K562 (cell line): ENCODE results near the gene HOGA1. TPM values are rescaled to one million over a fixed set of nuclear protein-coding genes. Genes with fewer than 3 reads are reported as not detected.

Source experiments
- ATAC-seq: fragments of 200-7000 bp; cut with Tn5 transposase; 3 replicates; pipeline ENCODE4 v1.9.1; 2020; ENCODE audit warnings: moderate library complexity
- BruUV-seq: library from RNA; stranded (reverse); fragments of 400-500 nt; replicated peaks from 2 replicates; lab custom pipeline; 2021; lab: Mats Ljungman, UMichigan
- CTCF ChIA-PET: fragments of 300-600 bp; formaldehyde crosslinking; extraction: SDS; loops from one replicate; lab custom pipeline; 2021; ENCODE audit warnings: low intra/inter-chr PET ratio; lab: Yijun Ruan, JAX
- POLR2A ChIA-PET: fragments of 300-600, 350-650 bp; sonication (Branson Sonifier 250); formaldehyde crosslinking; extraction: SDS; loops from one replicate; lab custom pipeline; 2021; ENCODE audit warnings: antibody characterized with exemption, inconsistent platforms; lab: Yijun Ruan, JAX
- DNase-seq, 4 experiments: peaks; one replicate each; pipeline versions ENCODE4 v3.0.0 to v3.0.0-alpha.2; 2011 to 2018; ENCODE audit warnings: low spot score in 3 of 4, mixed read lengths in 3 of 4; ENCODE audit errors: extremely low read depth in 1 of 4
- FAIRE-seq: peaks from 2 replicates; lab custom pipeline; 2011; peaks lifted over from hg19 to GRCh38; lab: Jason Lieb, UNC
- H2AFZ ChIP-seq: 2 replicates; pipeline ENCODE4 v1.6.0; 2011; ENCODE audit warnings: low read depth, low read length, control low read depth, inconsistent platforms
- H3K27ac ChIP-seq: fragments of 200-600 bp; 3 replicates; pipeline ENCODE4 v1.8.0; 2011; ENCODE audit warnings: low read depth, mild to moderate bottlenecking, control low read depth, inconsistent platforms, low read length, moderate library complexity, mixed read lengths; ENCODE audit errors: extremely low read depth
- H3K27me3 ChIP-seq, 2 experiments: fragments of 300-600 bp in 1 of 2; 2 replicates in 1 of 2; 3 replicates in 1 of 2; pipeline versions ENCODE4 v1.6.0 to v1.8.0; 2011; ENCODE audit warnings: inconsistent platforms in 2 of 2, low read length in 2 of 2, mild to moderate bottlenecking in 1 of 2, mixed read lengths in 1 of 2, moderate library complexity in 1 of 2; ENCODE audit not compliant: control insufficient read depth in 2 of 2, insufficient read depth in 2 of 2
- H3K36me3 ChIP-seq: fragments of 300-600 bp; 3 replicates; pipeline ENCODE4 v1.8.0; 2011; ENCODE audit warnings: mild to moderate bottlenecking, low read length, inconsistent platforms; ENCODE audit not compliant: control insufficient read depth, insufficient read depth
- H3K4me1 ChIP-seq, 2 experiments: fragments of 200-600 bp in 1 of 2; replicated peaks in 1 of 2; 2 replicates in 1 of 2; 3 replicates in 1 of 2; pipeline versions ENCODE4 v1.5.1 to v1.8.0; 2011; ENCODE audit warnings: inconsistent platforms in 2 of 2, low read length in 2 of 2, mild to moderate bottlenecking in 1 of 2, mixed read lengths in 1 of 2, moderate library complexity in 1 of 2; ENCODE audit not compliant: control insufficient read depth in 2 of 2, insufficient read depth in 2 of 2
- H3K4me2 ChIP-seq: 2 replicates; pipeline ENCODE4 v1.6.1; 2011; ENCODE audit warnings: low read length, control low read depth, inconsistent platforms, mixed read lengths; ENCODE audit not compliant: insufficient read depth
- H3K4me3 ChIP-seq: fragments of 200-600 bp; sonication (generic), shearing (Covaris generic); 2 replicates; pipeline ENCODE4 v1.5.1; 2016; ENCODE audit warnings: control low read depth, inconsistent platforms
- H3K79me2 ChIP-seq: fragments of 200-600 bp; 3 replicates; pipeline ENCODE4 v1.8.0; 2011; ENCODE audit warnings: low read length, inconsistent platforms; ENCODE audit not compliant: control insufficient read depth, insufficient read depth
- H3K9ac ChIP-seq, 2 experiments: 2 replicates each; pipeline versions ENCODE4 v1.6.0 to v1.6.1; 2011; ENCODE audit warnings: low read depth in 2 of 2, low read length in 2 of 2, control low read depth in 1 of 2, inconsistent platforms in 1 of 2, mild to moderate bottlenecking in 1 of 2, mixed read lengths in 1 of 2; ENCODE audit not compliant: insufficient read depth in 1 of 2
- H3K9me1 ChIP-seq: one replicate; pipeline ENCODE4 v1.6.0; 2011; ENCODE audit warnings: inconsistent platforms, mild to moderate bottlenecking, low read length, moderate library complexity; ENCODE audit not compliant: control insufficient read depth, insufficient read depth
- H3K9me3 ChIP-seq: replicated peaks from 2 replicates; pipeline ENCODE4 v1.5.1; 2011; ENCODE audit warnings: low read depth, low read length, inconsistent platforms; ENCODE audit not compliant: control insufficient read depth, insufficient read depth
- H4K20me1 ChIP-seq: replicated peaks from 2 replicates; pipeline ENCODE4 v1.6.1; 2011; ENCODE audit warnings: low read length, inconsistent platforms, mixed read lengths; ENCODE audit not compliant: control insufficient read depth, insufficient read depth
- GATAD2B ChIP-seq: fragments of 450-650 bp; IDR thresholded peaks from 2 replicates; pipeline ENCODE4 v1.6.1; 2017; ENCODE audit warnings: mild to moderate bottlenecking, borderline replicate concordance
- ILF3 ChIP-seq: fragments of 450-650 bp; IDR thresholded peaks from 2 replicates; pipeline ENCODE4 v1.6.1; 2018; ENCODE audit warnings: antibody characterized with exemption, mild to moderate bottlenecking, moderate library complexity, borderline replicate concordance
- NCOA4 ChIP-seq: fragments of 450-650 bp; IDR thresholded peaks from 2 replicates; pipeline ENCODE4 v1.6.1; 2018; ENCODE audit warnings: mild to moderate bottlenecking; ENCODE audit not compliant: partially characterized antibody
- PCBP2 ChIP-seq: fragments of 200-400 bp; formaldehyde crosslinking; IDR thresholded peaks from 2 replicates; pipeline ENCODE4 v1.6.1; 2018; ENCODE audit warnings: low read length, low read depth, mild to moderate bottlenecking, moderate library complexity; ENCODE audit not compliant: poor library complexity, severe bottlenecking
- SP2 ChIP-seq: IDR thresholded peaks from 2 replicates; pipeline ENCODE4 v1.6.1; 2011; ENCODE audit warnings: mild to moderate bottlenecking, low read depth, low read length, moderate library complexity; ENCODE audit not compliant: poor library complexity, severe bottlenecking; ENCODE audit errors: extremely low read depth
- WGBS: fragments of 100-300 bp; shearing (Covaris generic); methylation state at CpG from one replicate; pipeline ENCODE4 v1.1.6; 2016; ENCODE audit warnings: low coverage, mixed read lengths; ENCODE audit not compliant: insufficient coverage; ENCODE audit errors: missing lambda C conversion rate; 5-methylcytosine and 5-hydroxymethylcytosine counted together
- in situ Hi-C: fragments of 300-500 bp; cut with MboI; formaldehyde crosslinking; loops from 4 replicates; pipeline ENCODE4 v1.15.0; 2018; ENCODE audit warnings: inconsistent platforms, mixed read lengths
- intact Hi-C: fragments of 100-400 bp; cut with micrococcal nuclease; formaldehyde crosslinking; loops from 2 replicates; pipeline ENCODE4 v1.14.2; 2022
- polyA plus RNA-seq, 8 experiments: library from polyadenylated mRNA; depleted of rRNA in 4 of 8; stranded (reverse) in 5 of 8; unstranded in 3 of 8; fragments of >200 nt; fragmentation: Nextera tagmentation in 2 of 8; fragmentation: Illumina TruSeq in 1 of 8; extraction: Ambion mirVana in 2 of 8; extraction: Trizol in 1 of 8; gene quantifications; 2 replicates each; pipeline versions ENCODE4 v1.2.1 to v1.2.3, GENCODE V29; 2011 to 2014; ENCODE audit warnings: inconsistent platforms in 1 of 8, missing spikeins in 1 of 8
- total RNA-seq, 7 experiments: library from RNA; depleted of rRNA in 6 of 7; stranded (reverse); fragments of >200 nt in 6 of 7; fragmentation: Illumina TruSeq in 2 of 7; extraction: Trizol in 2 of 7; gene quantifications; 2 replicates each; pipeline versions ENCODE4 v1.2.1 to v1.2.3, GENCODE V29; 2011 to 2021; ENCODE audit warnings: low replicate concordance in 1 of 7
- TF ChIP-seq, protein P1 (sequence below): IDR thresholded peaks from 2 replicates; pipeline ENCODE4 v1.6.1; 2011; ENCODE audit warnings: borderline replicate concordance, low read depth, mild to moderate bottlenecking, moderate library complexity, low read length; ENCODE audit not compliant: insufficient read depth, poor library complexity, severe bottlenecking
- TF ChIP-seq, protein P2 (sequence below): fragments of 450-650 bp; IDR thresholded peaks from 2 replicates; pipeline ENCODE4 v1.7.0; 2016; ENCODE audit warnings: borderline replicate concordance

HOGA1 gene
- total and polyA plus RNA-seq, 9 of the 15 experiments (the other 6 are each of a cell fraction or from before 2014, with no cell fraction given) = not detected

DNA sequence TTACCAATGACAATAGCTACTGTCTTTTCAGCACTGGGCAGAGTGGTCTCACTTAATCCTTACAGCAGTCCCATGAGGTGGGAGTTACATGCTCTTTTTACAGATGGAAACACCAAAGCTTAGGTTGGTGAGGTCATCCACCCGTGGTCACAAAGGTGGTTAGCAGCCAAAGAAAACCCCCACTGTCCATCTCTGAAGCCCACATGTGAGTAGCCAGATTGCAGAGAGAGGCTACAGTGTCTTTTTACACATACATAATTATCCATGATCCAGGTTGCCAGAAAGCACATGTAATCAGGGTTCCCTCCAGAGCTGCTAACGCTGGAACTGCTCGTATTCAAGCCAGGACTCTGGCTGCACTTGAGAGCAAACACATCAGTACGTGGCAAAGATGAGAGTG, 36.2 kb upstream of the HOGA1 start:
- no peak for FAIRE-seq
- Histone ChIP-seq H2AFZ (no peak overlapping the region), H3K79me2 (no peaks in the 10 kb centered on the region), H3K9me3 (no peaks in the 10 kb centered on the region), H3K9ac (no peak overlapping the region), H3K9me1 (no peaks in the 10 kb centered on the region), H3K36me3 (no peaks in the 10 kb centered on the region), H3K27me3 (no peaks in the 10 kb centered on the region), H3K4me3 (no peak overlapping the region), H3K4me2 (no peak overlapping the region), H3K4me1 (peaks cover 5 to 7% of the 10 kb centered on the region in 2 experiments; a peak in 3 of 5 replicates), H4K20me1 (no peaks in the 10 kb centered on the region), H3K27ac (no peak overlapping the region)
- intact Hi-C loops (no loop called here), in situ Hi-C loops (no loop called here)
- CTCF ChIA-PET = interaction anchor here (0.9 kb wide), 1 partner anchor 148 kb away, joined by 4 read pairs; no protein-coding TSS in a partner anchor
- ATAC-seq = no peak
- DNase-seq = no peak
- TF ChIP-seq GATAD2B (no peak), ILF3 (no peak), NCOA4 (no peak), PCBP2 (no peak), SP2 (no peak)
- TF ChIP-seq, protein P1, sequence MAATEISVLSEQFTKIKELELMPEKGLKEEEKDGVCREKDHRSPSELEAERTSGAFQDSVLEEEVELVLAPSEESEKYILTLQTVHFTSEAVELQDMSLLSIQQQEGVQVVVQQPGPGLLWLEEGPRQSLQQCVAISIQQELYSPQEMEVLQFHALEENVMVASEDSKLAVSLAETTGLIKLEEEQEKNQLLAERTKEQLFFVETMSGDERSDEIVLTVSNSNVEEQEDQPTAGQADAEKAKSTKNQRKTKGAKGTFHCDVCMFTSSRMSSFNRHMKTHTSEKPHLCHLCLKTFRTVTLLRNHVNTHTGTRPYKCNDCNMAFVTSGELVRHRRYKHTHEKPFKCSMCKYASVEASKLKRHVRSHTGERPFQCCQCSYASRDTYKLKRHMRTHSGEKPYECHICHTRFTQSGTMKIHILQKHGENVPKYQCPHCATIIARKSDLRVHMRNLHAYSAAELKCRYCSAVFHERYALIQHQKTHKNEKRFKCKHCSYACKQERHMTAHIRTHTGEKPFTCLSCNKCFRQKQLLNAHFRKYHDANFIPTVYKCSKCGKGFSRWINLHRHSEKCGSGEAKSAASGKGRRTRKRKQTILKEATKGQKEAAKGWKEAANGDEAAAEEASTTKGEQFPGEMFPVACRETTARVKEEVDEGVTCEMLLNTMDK = no peak
- TF ChIP-seq, protein P2, sequence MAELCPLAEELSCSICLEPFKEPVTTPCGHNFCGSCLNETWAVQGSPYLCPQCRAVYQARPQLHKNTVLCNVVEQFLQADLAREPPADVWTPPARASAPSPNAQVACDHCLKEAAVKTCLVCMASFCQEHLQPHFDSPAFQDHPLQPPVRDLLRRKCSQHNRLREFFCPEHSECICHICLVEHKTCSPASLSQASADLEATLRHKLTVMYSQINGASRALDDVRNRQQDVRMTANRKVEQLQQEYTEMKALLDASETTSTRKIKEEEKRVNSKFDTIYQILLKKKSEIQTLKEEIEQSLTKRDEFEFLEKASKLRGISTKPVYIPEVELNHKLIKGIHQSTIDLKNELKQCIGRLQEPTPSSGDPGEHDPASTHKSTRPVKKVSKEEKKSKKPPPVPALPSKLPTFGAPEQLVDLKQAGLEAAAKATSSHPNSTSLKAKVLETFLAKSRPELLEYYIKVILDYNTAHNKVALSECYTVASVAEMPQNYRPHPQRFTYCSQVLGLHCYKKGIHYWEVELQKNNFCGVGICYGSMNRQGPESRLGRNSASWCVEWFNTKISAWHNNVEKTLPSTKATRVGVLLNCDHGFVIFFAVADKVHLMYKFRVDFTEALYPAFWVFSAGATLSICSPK = no peak
- POLR2A ChIA-PET = interaction anchor here (0.6 kb wide), 1 partner anchor 177 kb away, joined by 4 read pairs; no protein-coding TSS in a partner anchor
- BruUV-seq = no TSS peak
- 17% methylated on average over 3 of the region's 4 CpGs for WGBS
